Activated CD8-positive, alpha-beta memory T cell treated with anti-CD3 and anti-CD28 coated beads, Interleukin-2, amount 50 U/mL, for 24 hours (primary cell): Measurements from ENCODE around the gene C3orf22.

Experiments
- DNase-seq: peaks from one replicate; pipeline ENCODE4 v3.0.0-alpha.2; 2020; ENCODE audit errors: extremely low read depth

C3orf22 gene

DNA sequence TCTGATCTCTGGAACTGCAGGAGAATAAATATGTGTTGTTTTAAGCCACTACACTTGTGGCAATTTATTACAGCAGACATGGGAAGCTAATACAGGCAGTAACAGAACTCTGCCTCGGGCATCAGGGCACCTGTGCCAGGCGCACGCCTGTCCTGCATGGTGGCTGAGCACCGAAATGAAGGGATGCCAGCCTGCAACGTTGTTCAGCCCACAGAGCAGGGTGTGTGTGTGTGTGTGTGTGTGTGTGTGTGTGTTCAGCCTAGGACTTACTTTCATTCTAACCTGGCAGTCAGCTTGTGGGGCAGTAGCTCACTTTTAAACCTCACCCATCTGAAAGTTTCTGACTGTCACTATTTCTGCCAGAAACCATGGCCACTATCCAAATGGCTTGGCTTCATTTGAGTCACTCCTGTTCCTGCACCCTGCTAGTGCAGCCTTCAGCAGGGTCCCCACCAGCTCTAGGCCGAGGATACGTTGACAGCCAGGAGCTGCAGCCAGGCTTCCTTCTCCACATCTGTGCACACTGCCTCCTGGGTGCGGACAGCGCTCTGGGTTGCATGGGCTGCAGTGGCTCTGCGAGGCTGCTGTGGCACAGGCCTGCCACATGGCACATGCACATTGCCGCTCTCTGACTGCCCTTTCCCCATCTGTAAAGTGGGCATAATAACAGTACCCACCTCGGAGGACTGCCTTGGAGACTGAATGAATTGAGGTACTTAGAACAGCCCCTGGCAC is 45.6 kb downstream of the C3orf22 start:
- DNase-seq: no peak

DNA sequence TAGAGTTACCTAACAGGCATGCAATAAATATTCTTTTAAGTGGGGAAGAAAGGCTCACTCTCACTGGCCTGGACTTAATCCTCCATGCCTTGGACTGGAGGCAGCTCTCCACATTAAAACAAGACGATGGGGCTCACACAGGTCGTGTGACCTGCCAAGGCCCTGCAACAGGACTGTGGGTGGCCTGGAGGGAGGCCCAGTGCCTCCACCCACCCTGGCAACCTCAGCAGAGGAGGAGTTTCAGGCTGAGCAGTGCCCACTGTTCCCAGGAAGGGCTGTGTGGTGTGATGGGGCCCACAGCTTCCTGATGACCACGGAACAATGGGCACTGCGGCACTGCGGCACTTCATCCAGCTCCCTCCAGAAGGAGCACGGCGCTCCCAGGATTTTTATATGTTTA is 46.7 kb downstream of the C3orf22 start:
- no peak for DNase-seq

DNA sequence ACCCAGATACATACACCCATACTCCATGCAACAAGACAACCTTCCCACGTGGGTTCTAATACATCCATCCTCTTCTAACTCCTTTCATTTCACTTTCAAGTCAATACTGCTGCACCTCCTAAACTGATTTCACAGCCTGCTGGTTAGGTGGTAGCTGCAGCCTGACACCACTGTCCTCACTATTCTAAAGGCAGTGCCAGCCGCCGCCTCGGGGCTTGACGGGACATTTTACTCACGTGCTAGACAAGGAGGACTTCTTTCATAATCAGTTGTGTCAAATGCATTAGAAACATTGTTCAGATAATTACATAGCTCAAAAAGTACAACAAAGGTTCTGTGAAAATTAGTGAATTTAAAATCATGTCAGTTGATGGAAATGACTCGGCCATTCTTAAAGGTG is 47.4 kb downstream of the C3orf22 start:
- DNase-seq: no peak

DNA sequence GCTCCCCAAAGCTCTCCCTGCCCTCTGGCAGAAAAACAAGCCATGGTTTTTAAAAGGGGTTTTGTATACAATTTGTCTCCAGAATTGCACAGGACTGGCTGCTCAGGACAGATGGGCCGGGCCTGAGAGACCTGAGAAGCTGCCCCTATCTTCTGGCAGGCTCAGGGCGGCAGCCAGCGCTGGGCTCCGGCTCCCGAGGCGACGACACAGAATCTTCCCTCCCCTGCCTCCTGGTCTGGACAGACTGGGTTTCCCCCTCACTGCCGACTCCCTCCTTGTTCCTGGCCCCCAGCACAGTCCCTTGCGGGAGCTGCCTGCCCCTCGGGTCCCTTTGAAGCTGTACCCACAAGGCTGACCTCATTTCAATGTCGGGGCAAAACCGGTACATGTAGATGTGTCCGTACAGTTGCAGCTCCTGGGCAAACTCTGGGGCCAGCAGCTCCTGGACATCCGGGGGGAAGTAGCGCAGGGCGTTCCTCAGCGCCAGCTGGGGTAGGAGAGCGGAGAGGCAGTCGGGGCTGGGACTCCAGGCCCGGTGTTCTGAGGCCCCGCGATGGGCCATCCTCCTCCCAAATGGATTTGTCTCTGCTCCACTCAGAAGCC is 48.3 kb downstream of the C3orf22 start:
- DNase-seq: no peak

DNA sequence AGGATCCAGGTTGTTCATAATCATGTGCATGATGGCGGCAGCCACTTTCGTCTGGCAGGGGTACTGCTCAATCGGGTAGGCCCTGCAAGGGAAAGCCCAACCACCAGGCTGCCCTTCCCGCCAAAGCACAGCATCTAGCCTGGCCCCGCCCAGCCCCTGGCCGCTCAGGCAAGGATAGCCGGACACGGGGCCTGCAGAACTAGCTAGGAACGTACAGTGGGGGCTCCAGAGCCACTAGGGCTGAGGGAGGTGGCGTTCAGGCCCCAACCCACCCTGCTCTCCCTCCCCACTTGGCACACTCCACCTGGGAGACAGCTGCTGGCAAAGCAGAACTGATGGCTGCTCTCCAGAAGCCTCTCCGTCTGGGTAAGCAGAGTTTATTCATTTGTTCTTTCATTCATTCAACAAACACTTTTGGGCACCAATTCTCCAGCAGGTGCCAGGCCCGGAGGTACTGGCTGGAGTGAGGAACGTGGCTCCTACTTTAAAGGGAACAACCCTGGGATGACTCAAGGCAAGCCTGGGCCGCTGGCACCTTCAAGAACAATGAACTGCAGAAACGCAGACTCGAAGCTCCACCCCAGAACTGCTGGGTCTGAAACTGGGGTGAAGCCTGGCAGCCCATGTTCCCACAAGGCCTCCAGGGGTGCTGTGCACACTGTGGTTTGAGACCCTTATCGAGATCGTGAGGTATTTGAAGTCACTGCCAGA is 49.0 kb downstream of the C3orf22 start:
- DNase-seq: no peak

DNA sequence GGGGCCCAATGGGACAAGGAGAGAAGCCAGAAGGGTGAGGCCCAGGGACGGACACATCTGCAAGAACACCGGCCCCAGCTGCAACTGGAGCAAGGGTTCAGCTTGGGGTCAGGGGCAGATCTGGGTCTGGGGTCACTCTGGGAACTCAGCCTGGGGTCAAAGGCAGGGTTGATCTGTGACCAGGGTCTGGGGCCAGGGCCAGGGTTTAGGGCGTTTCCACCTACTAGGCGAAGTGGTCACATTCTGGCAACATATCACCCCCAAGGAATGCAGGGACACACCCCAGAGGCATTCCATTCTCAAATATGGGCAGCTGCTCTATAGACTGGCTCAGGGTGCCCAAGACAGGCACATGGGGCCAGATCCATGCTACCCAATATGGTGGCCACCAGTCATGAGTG is 50.2 kb downstream of the C3orf22 start:
- DNase-seq: no peak

DNA sequence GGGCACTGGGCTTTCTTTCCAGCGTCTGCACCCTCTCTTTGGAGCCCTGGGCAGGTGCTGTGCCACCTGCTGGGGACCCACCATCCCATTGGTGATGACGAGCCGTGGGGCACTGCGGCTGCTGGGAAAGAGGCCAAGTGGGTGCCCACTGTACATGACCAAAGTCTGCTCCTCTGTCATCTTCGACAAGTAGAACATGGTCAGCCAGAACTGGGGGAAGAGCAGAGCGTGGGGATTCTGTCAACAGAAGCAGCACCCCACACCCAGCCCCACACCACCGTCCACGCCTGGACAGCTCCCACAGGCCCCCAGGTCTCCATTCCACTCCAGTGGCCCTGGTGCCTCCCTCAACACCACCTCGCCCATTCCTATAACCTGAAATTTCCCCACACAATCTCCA is 50.8 kb downstream of the C3orf22 start:
- DNase-seq: no peak

DNA sequence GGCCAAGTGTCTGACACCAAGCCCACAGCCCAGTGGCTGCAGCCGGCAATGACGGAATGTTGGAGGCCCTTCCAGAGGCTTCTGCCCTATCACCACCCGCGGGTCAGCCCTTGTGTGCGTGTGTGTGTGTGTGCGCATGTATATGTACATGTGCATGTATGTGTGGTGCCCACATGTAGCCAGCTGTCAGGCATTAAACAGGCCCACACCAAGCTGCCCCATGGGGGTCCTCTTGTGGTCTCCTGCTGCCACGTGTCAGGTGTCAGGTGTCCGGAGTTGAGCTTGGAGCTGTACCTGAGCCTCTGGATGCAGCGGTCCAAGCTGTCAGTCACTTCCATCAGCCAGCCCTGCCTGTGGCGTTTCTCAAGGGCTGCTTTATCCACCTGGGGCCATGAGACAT is 55.0 kb downstream of the C3orf22 start:
- DNase-seq: no peak

DNA sequence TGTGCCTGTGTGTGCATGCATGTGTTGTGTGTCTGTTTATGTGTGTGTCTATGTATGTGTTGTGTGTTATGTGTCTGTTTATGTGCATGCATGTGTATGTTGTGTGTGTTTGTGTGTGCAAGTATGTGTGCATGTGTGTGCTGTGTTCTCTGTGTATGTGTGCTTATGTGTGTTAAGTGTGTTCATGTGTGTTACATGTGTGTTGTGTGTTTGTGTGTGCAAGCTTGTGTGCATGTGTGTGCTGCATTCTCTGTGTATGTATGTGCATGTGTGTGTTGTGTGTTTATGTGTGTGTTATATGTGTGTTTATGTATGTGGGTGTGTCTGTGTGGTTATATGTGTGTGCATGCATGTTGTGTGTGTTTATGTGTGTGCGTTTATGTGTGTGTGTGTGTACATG is 56.1 kb downstream of the C3orf22 start:
- DNase-seq: no peak

DNA sequence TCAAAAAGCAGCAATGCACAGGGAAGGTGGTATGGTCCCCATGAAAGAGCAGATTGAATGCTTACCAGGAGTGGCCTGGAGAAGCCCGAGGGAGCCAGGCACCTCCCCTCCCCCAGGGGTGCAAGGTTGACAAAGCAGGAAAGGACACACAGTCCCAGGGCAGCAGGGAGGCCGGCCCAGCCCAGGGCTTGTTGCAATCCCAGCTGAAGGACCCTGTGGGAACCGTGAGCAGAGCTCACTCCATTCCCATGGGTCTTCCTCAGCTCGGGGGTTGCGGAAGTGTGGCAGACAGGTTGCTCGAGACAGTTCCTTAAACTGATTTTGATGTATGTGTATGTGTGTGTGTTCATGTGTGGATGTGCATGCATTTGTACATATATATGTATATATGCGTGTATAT is 57.0 kb downstream of the C3orf22 start:
- no peak for DNase-seq

DNA sequence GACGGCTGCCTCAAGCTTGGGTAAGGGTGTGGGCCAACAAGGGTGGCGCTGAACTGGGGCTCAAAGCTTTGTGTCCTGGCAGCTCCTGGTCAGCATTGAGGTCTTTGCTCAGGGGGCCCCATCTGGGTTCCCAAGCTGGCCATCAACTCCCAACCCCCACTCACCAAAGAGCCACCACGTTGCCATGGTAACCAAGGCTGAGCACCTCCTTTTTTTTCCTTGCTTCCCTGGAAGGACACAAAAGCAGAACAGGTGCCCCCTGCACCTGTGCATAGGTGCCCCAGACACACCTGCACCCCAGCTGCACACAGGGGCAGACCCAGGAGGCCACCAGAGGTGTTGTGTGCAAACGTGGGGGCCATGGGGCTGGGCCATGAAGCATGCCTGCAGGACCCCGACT is 57.7 kb downstream of the C3orf22 start:
- DNase-seq: no peak

DNA sequence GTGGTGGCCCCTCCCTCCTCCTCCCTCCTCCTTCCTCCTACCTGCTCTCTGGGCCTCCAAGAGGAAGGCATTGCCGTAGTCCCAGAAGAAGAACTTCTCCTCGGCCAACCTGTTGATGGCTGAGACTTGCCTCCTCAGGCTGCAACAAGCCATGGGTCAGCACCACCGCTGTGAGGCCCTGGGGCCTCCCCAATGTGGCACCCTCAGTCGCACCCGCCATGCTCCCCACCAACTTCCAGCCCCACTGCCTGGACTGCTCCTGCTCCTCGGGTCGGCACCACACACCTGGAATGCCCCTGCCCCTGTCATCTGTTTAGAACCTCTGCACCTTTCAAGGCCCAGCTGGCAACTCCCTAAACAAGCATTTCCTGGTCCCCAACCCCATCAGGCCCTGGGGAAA is 58.7 kb downstream of the C3orf22 start:
- DNase-seq: no peak
